ENCODE data around the gene RASGRF1.

The RASGRF1 gene

DNA sequence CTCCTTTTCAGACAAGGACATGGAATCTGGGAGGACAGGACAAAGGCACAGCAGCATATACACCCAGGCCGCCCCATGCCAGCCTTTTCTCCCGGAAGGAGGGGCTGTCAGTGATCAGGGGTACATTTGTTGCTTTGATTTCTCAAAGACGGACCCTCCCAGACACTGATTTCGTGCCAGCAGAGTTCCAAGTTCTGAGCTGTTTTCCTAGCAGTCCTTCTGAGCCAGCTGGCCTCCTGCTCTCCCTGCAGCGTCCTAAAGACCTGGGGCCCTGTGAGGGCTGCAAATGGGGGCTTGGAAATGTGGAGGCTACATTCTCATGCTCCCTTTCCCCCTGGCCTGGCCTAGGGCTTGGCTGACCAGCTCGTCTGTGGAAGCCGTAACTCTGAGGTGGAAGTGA lies 168.1 kb downstream of the RASGRF1 start (continued):
- no peak for TF ChIP-seq SCRT2 (tag by site-specific recombination; IDR thresholded peaks at IDR 0.05)
- no peak for TF ChIP-seq ZNF132 (tag by site-specific recombination; IDR thresholded peaks at IDR 0.05; ENCODE audit: borderline replicate concordance)
- no peak for TF ChIP-seq GLI4 (tag by site-specific recombination; IDR thresholded peaks at IDR 0.05)
- no peak for TF ChIP-seq ZNF23 (tag by site-specific recombination; IDR thresholded peaks at IDR 0.05; ENCODE audit: borderline replicate concordance)
- TF ChIP-seq, protein P1, sequence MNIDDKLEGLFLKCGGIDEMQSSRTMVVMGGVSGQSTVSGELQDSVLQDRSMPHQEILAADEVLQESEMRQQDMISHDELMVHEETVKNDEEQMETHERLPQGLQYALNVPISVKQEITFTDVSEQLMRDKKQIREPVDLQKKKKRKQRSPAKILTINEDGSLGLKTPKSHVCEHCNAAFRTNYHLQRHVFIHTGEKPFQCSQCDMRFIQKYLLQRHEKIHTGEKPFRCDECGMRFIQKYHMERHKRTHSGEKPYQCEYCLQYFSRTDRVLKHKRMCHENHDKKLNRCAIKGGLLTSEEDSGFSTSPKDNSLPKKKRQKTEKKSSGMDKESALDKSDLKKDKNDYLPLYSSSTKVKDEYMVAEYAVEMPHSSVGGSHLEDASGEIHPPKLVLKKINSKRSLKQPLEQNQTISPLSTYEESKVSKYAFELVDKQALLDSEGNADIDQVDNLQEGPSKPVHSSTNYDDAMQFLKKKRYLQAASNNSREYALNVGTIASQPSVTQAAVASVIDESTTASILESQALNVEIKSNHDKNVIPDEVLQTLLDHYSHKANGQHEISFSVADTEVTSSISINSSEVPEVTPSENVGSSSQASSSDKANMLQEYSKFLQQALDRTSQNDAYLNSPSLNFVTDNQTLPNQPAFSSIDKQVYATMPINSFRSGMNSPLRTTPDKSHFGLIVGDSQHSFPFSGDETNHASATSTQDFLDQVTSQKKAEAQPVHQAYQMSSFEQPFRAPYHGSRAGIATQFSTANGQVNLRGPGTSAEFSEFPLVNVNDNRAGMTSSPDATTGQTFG (tag by site-specific recombination; IDR thresholded peaks at IDR 0.05; ENCODE audit: borderline replicate concordance): no peak
- TF ChIP-seq ZNF549 (tag by site-specific recombination; IDR thresholded peaks at IDR 0.05): no peak
- no peak for TF ChIP-seq ZNF302 (tag by site-specific recombination; IDR thresholded peaks at IDR 0.05; ENCODE audit: low read depth)
- TF ChIP-seq, protein P2, sequence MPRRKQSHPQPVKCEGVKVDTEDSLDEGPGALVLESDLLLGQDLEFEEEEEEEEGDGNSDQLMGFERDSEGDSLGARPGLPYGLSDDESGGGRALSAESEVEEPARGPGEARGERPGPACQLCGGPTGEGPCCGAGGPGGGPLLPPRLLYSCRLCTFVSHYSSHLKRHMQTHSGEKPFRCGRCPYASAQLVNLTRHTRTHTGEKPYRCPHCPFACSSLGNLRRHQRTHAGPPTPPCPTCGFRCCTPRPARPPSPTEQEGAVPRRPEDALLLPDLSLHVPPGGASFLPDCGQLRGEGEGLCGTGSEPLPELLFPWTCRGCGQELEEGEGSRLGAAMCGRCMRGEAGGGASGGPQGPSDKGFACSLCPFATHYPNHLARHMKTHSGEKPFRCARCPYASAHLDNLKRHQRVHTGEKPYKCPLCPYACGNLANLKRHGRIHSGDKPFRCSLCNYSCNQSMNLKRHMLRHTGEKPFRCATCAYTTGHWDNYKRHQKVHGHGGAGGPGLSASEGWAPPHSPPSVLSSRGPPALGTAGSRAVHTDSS (tag by site-specific recombination; IDR thresholded peaks at IDR 0.05): no peak
- TF ChIP-seq ZNF37A (tag by site-specific recombination; IDR thresholded peaks at IDR 0.05): no peak
- no peak for TF ChIP-seq ZNF211 (tag by site-specific recombination; IDR thresholded peaks at IDR 0.05; ENCODE audit: low read depth)
- TF ChIP-seq, protein P3, sequence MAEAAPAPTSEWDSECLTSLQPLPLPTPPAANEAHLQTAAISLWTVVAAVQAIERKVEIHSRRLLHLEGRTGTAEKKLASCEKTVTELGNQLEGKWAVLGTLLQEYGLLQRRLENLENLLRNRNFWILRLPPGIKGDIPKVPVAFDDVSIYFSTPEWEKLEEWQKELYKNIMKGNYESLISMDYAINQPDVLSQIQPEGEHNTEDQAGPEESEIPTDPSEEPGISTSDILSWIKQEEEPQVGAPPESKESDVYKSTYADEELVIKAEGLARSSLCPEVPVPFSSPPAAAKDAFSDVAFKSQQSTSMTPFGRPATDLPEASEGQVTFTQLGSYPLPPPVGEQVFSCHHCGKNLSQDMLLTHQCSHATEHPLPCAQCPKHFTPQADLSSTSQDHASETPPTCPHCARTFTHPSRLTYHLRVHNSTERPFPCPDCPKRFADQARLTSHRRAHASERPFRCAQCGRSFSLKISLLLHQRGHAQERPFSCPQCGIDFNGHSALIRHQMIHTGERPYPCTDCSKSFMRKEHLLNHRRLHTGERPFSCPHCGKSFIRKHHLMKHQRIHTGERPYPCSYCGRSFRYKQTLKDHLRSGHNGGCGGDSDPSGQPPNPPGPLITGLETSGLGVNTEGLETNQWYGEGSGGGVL (tag by site-specific recombination; IDR thresholded peaks at IDR 0.05): no peak

DNA sequence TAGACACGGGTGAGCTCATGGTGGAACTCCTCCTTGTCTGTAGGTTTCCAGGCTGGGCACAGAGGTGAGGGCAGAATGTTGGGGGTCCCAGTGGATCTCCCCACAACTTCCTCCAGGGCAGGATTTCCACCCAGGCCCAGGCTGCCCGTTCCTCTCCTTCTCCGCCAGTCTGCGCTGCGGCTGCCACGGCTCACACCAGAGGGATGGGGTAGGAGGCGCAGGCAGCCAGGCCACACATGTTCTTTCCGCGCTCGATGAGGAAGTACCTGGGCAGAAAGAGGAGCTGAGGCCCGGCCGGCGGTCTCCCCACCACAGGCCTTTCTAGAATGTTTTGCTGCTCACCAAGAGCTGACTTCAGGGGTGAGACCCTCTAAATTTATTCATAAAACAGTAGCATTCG lies 168.6 kb downstream of the RASGRF1 start:
- POLR2A ChIA-PET: interaction anchor here (1.0 kb wide), 1 partner anchor 49 kb away, joined by 3 read pairs; no protein-coding TSS in a partner anchor
- Histone ChIP-seq H3K4me1 (ENCODE audit: control insufficient read depth, insufficient read depth, low read length) (no peaks in the 10 kb centered on the region), H3K9me3 (ENCODE audit: control insufficient read depth, insufficient read depth, low read depth, low read length) (no peaks in the 10 kb centered on the region), H3K27ac (ENCODE audit: extremely low read depth, low read depth, low read length) (no peak overlapping the region), H3K4me3 (ENCODE audit: low read depth, low read length) (no peak overlapping the region), H3K36me3 (ENCODE audit: control insufficient read depth in 2 of 2, insufficient read depth in 1 of 2, low read length in 2 of 2) (peaks cover 41 to 58% of the 10 kb centered on the region in 2 experiments)
- CTCF ChIA-PET: interaction anchor here (0.6 to 2.6 kb wide), 7 partner anchors 9 to 468 kb away, joined by 3 to 9 read pairs (median 4); no protein-coding TSS in a partner anchor
- TF ChIP-seq, protein P4, sequence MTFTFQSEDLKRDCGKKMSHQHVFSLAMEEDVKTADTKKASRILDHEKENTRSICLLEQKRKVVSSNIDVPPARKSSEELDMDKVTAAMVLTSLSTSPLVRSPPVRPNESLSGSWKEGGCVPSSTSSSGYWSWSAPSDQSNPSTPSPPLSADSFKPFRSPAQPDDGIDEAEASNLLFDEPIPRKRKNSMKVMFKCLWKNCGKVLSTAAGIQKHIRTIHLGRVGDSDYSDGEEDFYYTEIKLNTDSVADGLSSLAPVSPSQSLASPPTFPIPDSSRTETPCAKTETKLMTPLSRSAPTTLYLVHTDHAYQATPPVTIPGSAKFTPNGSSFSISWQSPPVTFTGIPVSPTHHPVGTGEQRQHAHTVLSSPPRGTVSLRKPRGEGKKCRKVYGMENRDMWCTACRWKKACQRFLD (tag by site-specific recombination; IDR thresholded peaks at IDR 0.05): no peak
- TF ChIP-seq, protein P5, sequence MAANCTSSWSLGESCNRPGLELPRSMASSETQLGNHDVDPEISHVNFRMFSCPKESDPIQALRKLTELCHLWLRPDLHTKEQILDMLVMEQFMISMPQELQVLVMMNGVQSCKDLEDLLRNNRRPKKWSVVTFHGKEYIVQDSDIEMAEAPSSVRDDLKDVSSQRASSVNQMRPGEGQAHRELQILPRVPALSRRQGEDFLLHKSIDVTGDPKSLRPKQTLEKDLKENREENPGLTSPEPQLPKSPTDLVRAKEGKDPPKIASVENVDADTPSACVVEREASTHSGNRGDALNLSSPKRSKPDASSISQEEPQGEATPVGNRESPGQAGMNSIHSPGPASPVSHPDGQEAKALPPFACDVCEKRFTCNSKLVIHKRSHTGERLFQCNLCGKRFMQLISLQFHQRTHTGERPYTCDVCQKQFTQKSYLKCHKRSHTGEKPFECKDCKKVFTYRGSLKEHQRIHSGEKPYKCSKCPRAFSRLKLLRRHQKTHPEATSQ (tag by site-specific recombination; IDR thresholded peaks at IDR 0.05): no peak
- TF ChIP-seq ZNF670 (tag by site-specific recombination; IDR thresholded peaks at IDR 0.05; ENCODE audit: low read depth) (no peak), ZBTB1 (tag by site-specific recombination; IDR thresholded peaks at IDR 0.05) (no peak), ZNF302 (tag by site-specific recombination; IDR thresholded peaks at IDR 0.05; ENCODE audit: low read depth) (no peak)

Data from HEK293 (cell line).